Loucy (cell line): ENCODE results near the gene IFNW1.
"Not testable (repeated sequence)": the region's sequence is repeated elsewhere in the genome, so short reads cannot be mapped to it uniquely, and the experiment has no call there.

ENCODE experiments used
- CTCF ChIP-seq: fragments of 200-600 bp; sonication (generic); conservative IDR thresholded peaks from 2 replicates; pipeline ENCODE4 v1.5.1; 2014; ENCODE audit warnings: mild to moderate bottlenecking, antibody characterized with exemption, low read length
- EZH2phosphoT487 ChIP-seq: fragments of 200-600 bp; IDR thresholded peaks from 2 replicates; pipeline ENCODE4 v1.6.1; 2018; ENCODE audit warnings: antibody characterized with exemption, mild to moderate bottlenecking, moderate library complexity, borderline replicate concordance

- not testable (repeated sequence) for TF ChIP-seq CTCF, EZH2phosphoT487
These were observed 13.4 kb downstream of the IFNW1 start for GRCh38 chr9:21128186-21128585.
